ENCODE measurements around the gene SCN4A. TPM values are rescaled to one million over a fixed set of nuclear protein-coding genes. Genes with fewer than 3 reads are reported as not detected.
"Not testable (repeated sequence)": the region's sequence is repeated elsewhere in the genome, so short reads cannot be mapped to it uniquely, and the experiment has no call there.

The SCN4A gene
- total RNA-seq, 6 donors from 2014 or later = under 0.01 to 0.44 (median 0.20) TPM; not detected in 3

DNA sequence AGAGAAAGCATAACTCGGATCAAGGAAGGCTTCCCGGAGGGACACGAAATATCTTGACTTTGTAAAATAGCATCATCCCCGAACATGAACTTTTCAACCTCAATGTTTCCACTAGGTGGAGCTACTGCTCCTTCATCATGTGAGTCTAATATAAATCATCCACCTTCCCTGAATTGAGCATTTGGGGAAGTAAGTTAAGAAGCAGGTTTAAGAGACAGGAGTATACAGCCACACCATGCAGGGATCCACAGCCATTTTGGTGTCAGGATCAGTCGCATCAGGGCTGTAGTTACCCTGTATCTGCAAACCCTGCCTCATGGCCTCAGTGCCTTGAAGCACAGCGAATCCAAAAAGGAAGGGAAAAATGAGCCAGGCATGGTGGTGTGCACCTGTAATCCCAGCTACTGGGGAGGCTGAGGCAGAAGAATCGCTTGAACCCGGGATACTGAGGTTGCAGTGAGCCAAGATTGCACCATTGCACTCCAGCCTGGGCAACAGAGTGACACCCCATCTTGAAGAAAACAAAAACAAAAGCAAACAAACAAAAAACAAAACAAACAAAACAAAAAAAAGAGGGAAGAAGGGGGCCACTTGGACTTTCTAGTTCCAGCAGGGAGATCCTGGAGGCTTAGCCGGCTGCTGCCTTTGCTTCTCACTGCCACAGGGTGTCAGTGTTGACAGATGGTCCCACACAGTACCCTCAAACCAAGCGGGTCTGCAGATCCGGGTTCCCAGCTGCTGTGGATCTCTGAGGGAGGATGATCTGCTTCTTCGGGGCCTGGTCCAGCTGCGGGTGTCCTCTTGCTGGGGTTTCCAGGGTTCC lies 83.5 kb downstream of the SCN4A start:
- TF ChIP-seq, protein P1, sequence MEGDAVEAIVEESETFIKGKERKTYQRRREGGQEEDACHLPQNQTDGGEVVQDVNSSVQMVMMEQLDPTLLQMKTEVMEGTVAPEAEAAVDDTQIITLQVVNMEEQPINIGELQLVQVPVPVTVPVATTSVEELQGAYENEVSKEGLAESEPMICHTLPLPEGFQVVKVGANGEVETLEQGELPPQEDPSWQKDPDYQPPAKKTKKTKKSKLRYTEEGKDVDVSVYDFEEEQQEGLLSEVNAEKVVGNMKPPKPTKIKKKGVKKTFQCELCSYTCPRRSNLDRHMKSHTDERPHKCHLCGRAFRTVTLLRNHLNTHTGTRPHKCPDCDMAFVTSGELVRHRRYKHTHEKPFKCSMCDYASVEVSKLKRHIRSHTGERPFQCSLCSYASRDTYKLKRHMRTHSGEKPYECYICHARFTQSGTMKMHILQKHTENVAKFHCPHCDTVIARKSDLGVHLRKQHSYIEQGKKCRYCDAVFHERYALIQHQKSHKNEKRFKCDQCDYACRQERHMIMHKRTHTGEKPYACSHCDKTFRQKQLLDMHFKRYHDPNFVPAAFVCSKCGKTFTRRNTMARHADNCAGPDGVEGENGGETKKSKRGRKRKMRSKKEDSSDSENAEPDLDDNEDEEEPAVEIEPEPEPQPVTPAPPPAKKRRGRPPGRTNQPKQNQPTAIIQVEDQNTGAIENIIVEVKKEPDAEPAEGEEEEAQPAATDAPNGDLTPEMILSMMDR (IDR thresholded peaks at IDR 0.05) = peak in 4 of 6 experiments; percentile 16 to 40 (median 37)
- not testable (repeated sequence) for H3K9me3 ChIP-seq, DNase-seq, H3K27ac ChIP-seq, H3K36me3 ChIP-seq, H3K4me3 ChIP-seq, H3K4me1 ChIP-seq, H3K27me3 ChIP-seq
- WGBS, 2 donors = 26 to 32% methylated on average over 12 to 13 of the region's 13 CpGs
- peak in 1 of 2 donors; percentile 87 for ATAC-seq (ENCODE audit: low FRiP score in 2 of 2)

Small RNA genes lying within 50 kb of the gene (small RNA-seq; reads per million reads assigned to genes)
- gene AC127029.1 = 0 reads per million in 4 donors
- gene GH1 = 0 reads per million in 4 donors

Other genes with a start within 250 kb of the SCN4A start
- 10 to 100 TPM; 18.7 to 60.8 (median 32.4) TPM for gene STRADA, start 231.1 kb downstream of the SCN4A start, total RNA-seq
- gene CCDC47, start 199.3 kb downstream of the SCN4A start, total RNA-seq = 100 to 1,000 TPM in 1 of 6 donors, 10 to 100 TPM in 5; 65.9 to 118 (median 92.9) TPM
- gene DDX42, start 198.7 kb downstream of the SCN4A start, total RNA-seq = 100 to 1,000 TPM in 2 of 6 donors, 10 to 100 TPM in 4; 76.8 to 345 (median 87.6) TPM
- 100 to 1,000 TPM in 1 of 6 donors, 10 to 100 TPM in 5; 55.2 to 118 (median 88.1) TPM for gene PSMC5, start 145.5 kb downstream of the SCN4A start, total RNA-seq
- 10 to 100 TPM; 24.7 to 75.4 (median 41.8) TPM for gene FTSJ3, start 145.3 kb downstream of the SCN4A start, total RNA-seq
- 100 to 1,000 TPM in 3 of 6 donors, 10 to 100 TPM in 3; 77.0 to 137 (median 95.7) TPM for gene SMARCD2, start 130.2 kb downstream of the SCN4A start, total RNA-seq
- not detected for gene CSH2, start 99.2 kb downstream of the SCN4A start, total RNA-seq
- not detected for gene GH2, start 91.0 kb downstream of the SCN4A start, total RNA-seq
- gene CSH1, start 76.3 kb downstream of the SCN4A start, total RNA-seq = not detected
- gene CSHL1, start 61.7 kb downstream of the SCN4A start, total RNA-seq = not detected
- not detected for gene GH1, start 54.1 kb downstream of the SCN4A start, total RNA-seq
- 1 to 10 TPM in 4 of 6 donors, under 1 TPM in 1, not detected in 1; 0.91 to 6.3 (median 2.6) TPM for gene CD79B, start 40.6 kb downstream of the SCN4A start, total RNA-seq
- 10 to 100 TPM in 3 of 6 donors, 1 to 10 TPM in 2, under 1 TPM in 1; 0.97 to 30.1 (median 12.1) TPM for gene PRR29, start 25.4 kb upstream of the SCN4A start, total RNA-seq
- gene ICAM2, start 47.7 kb upstream of the SCN4A start, total RNA-seq = 100 to 1,000 TPM in 3 of 6 donors, 10 to 100 TPM in 3; 27.2 to 114 (median 82.0) TPM
- 10 to 100 TPM; 32.8 to 65.0 (median 41.9) TPM for gene ERN1, start 157.2 kb upstream of the SCN4A start, total RNA-seq

All from upper lobe of left lung (tissue), 6 donors.